Activated naive CD4-positive, alpha-beta T cell treated with anti-CD3 and anti-CD28 coated beads for 36 hours (primary cell): ENCODE data around the gene ZNF700. TPM values are rescaled to one million over a fixed set of nuclear protein-coding genes. Genes with fewer than 3 reads are reported as not detected.
"Not testable (repeated sequence)": the region's sequence is repeated elsewhere in the genome, so short reads cannot be mapped to it uniquely, and the experiment has no call there.

Experiments used
- CTCF ChIA-PET: fragments of 350-600 bp; sonication (Branson Sonifier 250); formaldehyde crosslinking; loops from one replicate; lab custom pipeline; 2021; ENCODE audit warnings: antibody characterized with exemption; lab: Charles Lee
- DNase-seq: peaks from one replicate; pipeline ENCODE4 v3.0.0-alpha.2; 2020
- H3K27ac Mint-ChIP-seq: one replicate; pipeline ENCODE4 v1.8.0; 2021; ENCODE audit warnings: mild to moderate bottlenecking, mixed read lengths
- H3K27me3 Mint-ChIP-seq: one replicate; pipeline ENCODE4 v1.8.0; 2021; ENCODE audit warnings: low read depth, mixed read lengths
- H3K36me3 Mint-ChIP-seq: one replicate; pipeline ENCODE4 v1.8.0; 2021; ENCODE audit warnings: low read depth, mixed read lengths
- H3K4me1 Mint-ChIP-seq: one replicate; pipeline ENCODE4 v1.8.0; 2021; ENCODE audit warnings: low read depth, mixed read lengths
- H3K4me3 Mint-ChIP-seq: one replicate; pipeline ENCODE4 v1.8.0; 2021; ENCODE audit warnings: mild to moderate bottlenecking, moderate library complexity, mixed read lengths
- H3K9me3 Mint-ChIP-seq: one replicate; pipeline ENCODE4 v1.8.0; 2021; ENCODE audit warnings: mixed read lengths
- intact Hi-C: fragments of 100-400 bp; cut with micrococcal nuclease; formaldehyde crosslinking; loops from one replicate; pipeline ENCODE4 v1.15.1; 2023
- total RNA-seq, 2 experiments: library from RNA; stranded (reverse); gene quantifications; one replicate each; pipeline ENCODE4 v1.2.3, GENCODE V29; 2021

The ZNF700 gene
- total RNA-seq, 2 experiments from 2014 or later = 12.3 to 12.4 TPM

GRCh38 chr19:11942008-11942842, 17.3 kb downstream of the ZNF700 start:
- H3K27ac Mint-ChIP-seq = no peak overlapping the region
- peaks cover 1% of the 10 kb centered on the region for H3K4me1 Mint-ChIP-seq
- no peak overlapping the region for H3K4me3 Mint-ChIP-seq
- CTCF ChIA-PET = interaction anchor here (0.6 kb wide), 1 partner anchor 18 kb away, joined by 3 read pairs; no protein-coding TSS in a partner anchor
- DNase-seq = no peak
- H3K9me3 Mint-ChIP-seq = peaks cover 68% of the 10 kb centered on the region
- no peaks in the 10 kb centered on the region for H3K27me3 Mint-ChIP-seq
- intact Hi-C loops = no loop called here
- peaks cover 89% of the 10 kb centered on the region for H3K36me3 Mint-ChIP-seq

GRCh38 chr19:11942843-11943108, 17.9 kb downstream of the ZNF700 start:
- intact Hi-C loops = no loop called here
- Mint-ChIP-seq H3K4me1 (peaks cover 1% of the 10 kb centered on the region), H3K36me3 (peaks cover 89% of the 10 kb centered on the region), H3K27me3 (no peaks in the 10 kb centered on the region), H3K27ac (no peak overlapping the region), H3K9me3 (peaks cover 70% of the 10 kb centered on the region), H3K4me3 (no peak overlapping the region)
- CTCF ChIA-PET = no interaction called here
- no peak for DNase-seq

GRCh38 chr19:11944656-11945055, 19.7 kb downstream of the ZNF700 start:
- Mint-ChIP-seq H3K9me3 (peaks cover 80% of the 10 kb centered on the region), H3K4me3 (no peak overlapping the region), H3K36me3 (peaks cover 94% of the 10 kb centered on the region), H3K4me1 (no peaks in the 10 kb centered on the region), H3K27ac (no peak overlapping the region), H3K27me3 (no peaks in the 10 kb centered on the region)
- DNase-seq = no peak
- CTCF ChIA-PET = no interaction called here
- intact Hi-C loops = no loop called here

GRCh38 chr19:11948646-11949045, 23.7 kb downstream of the ZNF700 start:
- H3K27me3 Mint-ChIP-seq = no peaks in the 10 kb centered on the region
- DNase-seq = no peak
- intact Hi-C loops = no loop called here
- CTCF ChIA-PET = no interaction called here
- H3K36me3 Mint-ChIP-seq = peaks cover 93% of the 10 kb centered on the region
- no peak overlapping the region for H3K27ac Mint-ChIP-seq
- H3K4me3 Mint-ChIP-seq = no peak overlapping the region
- peaks cover 86% of the 10 kb centered on the region for H3K9me3 Mint-ChIP-seq
- H3K4me1 Mint-ChIP-seq = no peaks in the 10 kb centered on the region

GRCh38 chr19:11949201-11949600, 24.3 kb downstream of the ZNF700 start:
- H3K4me3 Mint-ChIP-seq = no peak overlapping the region
- no peak for DNase-seq
- peaks cover 83% of the 10 kb centered on the region for H3K9me3 Mint-ChIP-seq
- CTCF ChIA-PET = no interaction called here
- peak overlapping the region; percentile 55 for H3K27ac Mint-ChIP-seq
- peaks cover 88% of the 10 kb centered on the region for H3K36me3 Mint-ChIP-seq
- no peaks in the 10 kb centered on the region for H3K4me1 Mint-ChIP-seq
- no peaks in the 10 kb centered on the region for H3K27me3 Mint-ChIP-seq
- intact Hi-C loops = no loop called here

GRCh38 chr19:11949614-11950080, 24.7 kb downstream of the ZNF700 start:
- H3K27me3 Mint-ChIP-seq = not testable (repeated sequence)

GRCh38 chr19:11950312-11950711, 25.4 kb downstream of the ZNF700 start:
- H3K27me3 Mint-ChIP-seq = no peaks in the 10 kb centered on the region
- intact Hi-C loops = no loop called here
- no peaks in the 10 kb centered on the region for H3K4me1 Mint-ChIP-seq
- H3K36me3 Mint-ChIP-seq = peaks cover 77% of the 10 kb centered on the region
- H3K27ac Mint-ChIP-seq = no peak overlapping the region
- DNase-seq = no peak
- CTCF ChIA-PET = interaction anchor here (1.4 kb wide), 1 partner anchor 13 kb away, joined by 4 read pairs; no protein-coding TSS in a partner anchor
- H3K4me3 Mint-ChIP-seq = no peak overlapping the region
- peaks cover 80% of the 10 kb centered on the region for H3K9me3 Mint-ChIP-seq

More at GRCh38 chr19:11949614-11950080, 24.7 kb downstream of the ZNF700 start:
- peak overlapping the region; percentile 7 for H3K4me3 Mint-ChIP-seq
- intact Hi-C loops, H3K4me1 Mint-ChIP-seq, DNase-seq: not testable (repeated sequence)
- CTCF ChIA-PET = interaction anchor here (1.4 kb wide), 1 partner anchor 14 kb away, joined by 4 read pairs; no protein-coding TSS in a partner anchor
- peaks cover 80% of the 10 kb centered on the region for H3K9me3 Mint-ChIP-seq
- H3K36me3 Mint-ChIP-seq = peaks cover 83% of the 10 kb centered on the region
- peak overlapping the region; percentile 55 for H3K27ac Mint-ChIP-seq

GRCh38 chr19:11963566-11964355, 38.9 kb downstream of the ZNF700 start:
- Mint-ChIP-seq H3K27me3 (no peaks in the 10 kb centered on the region), H3K4me3 (peak overlapping the region; percentile 86), H3K27ac (peak overlapping the region; percentile 1), H3K9me3 (no peaks in the 10 kb centered on the region), H3K36me3 (no peaks in the 10 kb centered on the region), H3K4me1 (peaks cover 20% of the 10 kb centered on the region)
- intact Hi-C loops = loop anchor here (1.0 to 5.0 kb wide), 8 partner anchors 25 to 177 kb away; partner anchors contain the start of genes ZNF20, ZNF491 and ZNF878
- CTCF ChIA-PET = interaction anchor here (0.5 to 4.4 kb wide), 18 partner anchors 9 to 364 kb away, joined by 3 to 45 read pairs (median 5); partner anchors contain the start of genes ZNF20, ZNF491 and ZNF700
- DNase-seq = peak; percentile 83

- DNase-seq = no peak
- CTCF ChIA-PET = interaction anchor here (0.5 to 4.4 kb wide), 17 partner anchors 10 to 306 kb away, joined by 3 to 45 read pairs (median 8); partner anchors contain the start of genes ZNF20, ZNF491 and ZNF700
- Mint-ChIP-seq H3K27me3 (no peaks in the 10 kb centered on the region), H3K36me3 (no peaks in the 10 kb centered on the region), H3K4me1 (peaks cover 20% of the 10 kb centered on the region), H3K4me3 (peak overlapping the region; percentile 86), H3K9me3 (no peaks in the 10 kb centered on the region), H3K27ac (peak overlapping the region; percentile 85)
- intact Hi-C loops = loop anchor here (1.0 to 5.0 kb wide), 8 partner anchors 24 to 176 kb away; partner anchors contain the start of genes ZNF20, ZNF491 and ZNF878
Measured at GRCh38 chr19:11964496-11964857, 39.6 kb downstream of the ZNF700 start.

- peak within 1 kb of the TSS; percentile 86 for H3K4me3 Mint-ChIP-seq
- H3K27ac Mint-ChIP-seq = peak within 1 kb of the TSS; percentile 85
- no peaks in the 10 kb centered on the region for H3K9me3 Mint-ChIP-seq
Measured at GRCh38 chr19:11964858-11965645, 40.1 kb downstream of the ZNF700 start, which contains the start of gene ZNF763. TSS of gene ZNF763 (plus strand) at chr19:11965040. CDS start at chr19:11965209, 169 bp downstream.

GRCh38 chr19:11970174-11970573, 45.3 kb downstream of the ZNF700 start:
- Mint-ChIP-seq H3K27me3 (no peaks in the 10 kb centered on the region), H3K27ac (no peak overlapping the region), H3K4me1 (peaks cover 8% of the 10 kb centered on the region), H3K9me3 (peaks cover 16% of the 10 kb centered on the region), H3K36me3 (peaks cover 14% of the 10 kb centered on the region), H3K4me3 (no peak overlapping the region)
- intact Hi-C loops = no loop called here
- DNase-seq = no peak
- CTCF ChIA-PET = no interaction called here

More at GRCh38 chr19:11964858-11965645, 40.1 kb downstream of the ZNF700 start, which contains the start of gene ZNF763:
- CTCF ChIA-PET = interaction anchor here (0.8 to 4.4 kb wide), 9 partner anchors 17 to 176 kb away, joined by 3 to 45 read pairs (median 8); partner anchors contain the start of genes ZNF20, ZNF491 and ZNF700
- DNase-seq = peak; percentile 95
- peaks cover 1% of the 10 kb centered on the region for H3K36me3 Mint-ChIP-seq
- intact Hi-C loops = loop anchor here (1.0 to 5.0 kb wide), 8 partner anchors 23 to 175 kb away; partner anchors contain the start of genes ZNF20, ZNF491 and ZNF878
- no peaks in the 10 kb centered on the region for H3K27me3 Mint-ChIP-seq
- H3K4me1 Mint-ChIP-seq = peaks cover 20% of the 10 kb centered on the region
